ENCODE data around the gene SERGEF. TPM values are rescaled to one million over a fixed set of nuclear protein-coding genes. Genes with fewer than 3 reads are reported as not detected.
A peak's percentile ranks its signal among the peaks of the same experiment; 100 is the strongest.

Gene SERGEF
- total and polyA plus RNA-seq, 9 donors = 42.0 to 76.3 (median 59.7) TPM

DNA sequence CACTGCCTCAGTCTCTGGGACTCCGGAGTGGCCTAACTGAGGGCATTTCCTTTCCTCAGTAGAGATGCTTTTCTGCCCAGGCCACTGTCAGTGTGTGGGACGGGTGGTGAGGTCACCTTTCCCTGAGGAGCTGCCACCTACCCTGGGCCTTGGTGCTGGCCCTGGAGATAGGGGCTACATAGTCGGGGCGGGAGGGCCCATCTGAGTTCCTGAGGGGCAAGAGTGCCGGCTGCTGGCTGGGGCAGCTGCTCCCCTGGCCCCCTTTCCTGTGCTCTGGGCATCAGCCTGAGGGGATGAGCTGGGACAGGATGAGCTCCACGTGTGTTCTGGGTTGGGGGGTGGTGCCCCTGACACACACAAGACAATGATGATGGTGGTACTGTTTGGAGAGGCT is 272.9 kb downstream of the SERGEF start:
- TF ChIP-seq POLR2A (IDR thresholded peaks at IDR 0.05) (no peak), EP300 (IDR thresholded peaks at IDR 0.05) (no peak)
- TF ChIP-seq, protein P1, sequence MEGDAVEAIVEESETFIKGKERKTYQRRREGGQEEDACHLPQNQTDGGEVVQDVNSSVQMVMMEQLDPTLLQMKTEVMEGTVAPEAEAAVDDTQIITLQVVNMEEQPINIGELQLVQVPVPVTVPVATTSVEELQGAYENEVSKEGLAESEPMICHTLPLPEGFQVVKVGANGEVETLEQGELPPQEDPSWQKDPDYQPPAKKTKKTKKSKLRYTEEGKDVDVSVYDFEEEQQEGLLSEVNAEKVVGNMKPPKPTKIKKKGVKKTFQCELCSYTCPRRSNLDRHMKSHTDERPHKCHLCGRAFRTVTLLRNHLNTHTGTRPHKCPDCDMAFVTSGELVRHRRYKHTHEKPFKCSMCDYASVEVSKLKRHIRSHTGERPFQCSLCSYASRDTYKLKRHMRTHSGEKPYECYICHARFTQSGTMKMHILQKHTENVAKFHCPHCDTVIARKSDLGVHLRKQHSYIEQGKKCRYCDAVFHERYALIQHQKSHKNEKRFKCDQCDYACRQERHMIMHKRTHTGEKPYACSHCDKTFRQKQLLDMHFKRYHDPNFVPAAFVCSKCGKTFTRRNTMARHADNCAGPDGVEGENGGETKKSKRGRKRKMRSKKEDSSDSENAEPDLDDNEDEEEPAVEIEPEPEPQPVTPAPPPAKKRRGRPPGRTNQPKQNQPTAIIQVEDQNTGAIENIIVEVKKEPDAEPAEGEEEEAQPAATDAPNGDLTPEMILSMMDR (IDR thresholded peaks at IDR 0.05) = no peak
- Histone ChIP-seq H3K9me3 (no peaks in the 10 kb centered on the region), H3K27ac (no peak overlapping the region), H3K36me3 (no peaks in the 10 kb centered on the region), H3K4me3 (no peak overlapping the region), H3K27me3 (no peaks in the 10 kb centered on the region), H3K4me1 (ENCODE audit: insufficient read depth) (peaks cover 2% of the 10 kb centered on the region)
- intact Hi-C loops (cut with DNase I) = no loop called here
- 80 to 85% (median 82%) methylated on average over 6 of the region's 6 CpGs for WGBS, 3 donors
- DNase-seq = peak in 1 of 5 donors; percentile 8

DNA sequence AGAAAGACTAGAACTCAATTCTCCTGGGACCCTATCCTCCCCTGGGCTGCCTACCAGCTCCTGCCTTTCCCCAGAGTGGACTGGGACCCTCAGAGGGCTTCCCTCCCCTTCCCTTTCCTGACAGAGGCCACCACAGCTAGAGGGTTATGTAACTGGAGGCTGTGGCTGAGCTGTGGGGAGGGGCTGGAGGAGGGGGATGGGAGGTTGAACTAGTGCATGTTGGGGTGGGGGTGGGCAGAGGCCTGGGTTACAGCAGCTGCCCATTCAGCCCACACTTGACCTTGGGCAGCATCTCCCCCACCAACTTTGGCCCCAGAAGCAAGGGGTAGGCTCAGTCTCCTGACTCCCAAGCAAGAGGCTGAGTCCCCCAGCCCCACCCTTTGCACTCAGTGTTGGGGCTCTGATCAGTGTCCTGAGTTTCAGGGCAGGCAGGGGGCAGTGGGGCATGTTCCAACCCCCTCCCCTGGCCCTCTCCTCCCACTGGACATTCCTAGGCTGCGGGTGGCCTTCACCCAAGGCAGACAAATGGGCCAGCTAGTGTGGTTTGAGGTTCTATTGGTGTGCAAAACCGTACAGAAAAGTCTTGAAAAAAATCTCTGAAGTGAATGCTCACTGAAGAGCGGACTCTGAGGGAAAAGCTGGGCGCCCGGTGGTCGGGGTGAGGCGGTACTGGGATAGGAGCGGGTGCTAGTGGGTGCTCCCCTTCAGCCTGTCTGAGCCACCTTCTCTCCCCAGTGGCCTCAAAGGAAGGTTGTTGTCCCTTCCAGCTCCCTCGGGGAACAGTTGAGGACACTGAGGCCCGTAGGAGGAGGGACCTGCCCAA is 274.5 kb downstream of the SERGEF start:
- WGBS, 3 donors = 52 to 62% (median 61%) methylated on average over 10 of the region's 10 CpGs
- Histone ChIP-seq H3K9me3 (no peaks in the 10 kb centered on the region), H3K27me3 (no peaks in the 10 kb centered on the region), H3K4me1 (ENCODE audit: insufficient read depth) (peaks cover 6% of the 10 kb centered on the region), H3K27ac (no peak overlapping the region), H3K4me3 (no peak overlapping the region), H3K36me3 (no peaks in the 10 kb centered on the region)
- no peak for TF ChIP-seq POLR2A (IDR thresholded peaks at IDR 0.05)
- no peak for TF ChIP-seq EP300 (IDR thresholded peaks at IDR 0.05)
- TF ChIP-seq, protein P1 (IDR thresholded peaks at IDR 0.05) = no peak
- intact Hi-C loops (cut with DNase I) = no loop called here
- DNase-seq = peak in 1 of 5 donors; percentile 19

Other genes with a start within 250 kb of the SERGEF start
- gene TPH1, start 33.2 kb upstream of the SERGEF start, total RNA-seq = 1 to 10 TPM in 2 of 7 donors, under 1 TPM in 5; 0.36 to 1.6 (median 0.57) TPM
- gene TPH1, start 33.2 kb upstream of the SERGEF start, polyA plus RNA-seq = 1 to 10 TPM in 1 of 2 donors, under 1 TPM in 1; 0.28 to 1.1 TPM
- gene SAAL1, start 93.0 kb upstream of the SERGEF start, total RNA-seq = 10 to 100 TPM in 5 of 7 donors, 1 to 10 TPM in 2; 5.7 to 15.0 (median 12.6) TPM
- 10 to 100 TPM; 12.0 to 14.6 TPM for gene SAAL1, start 93.0 kb upstream of the SERGEF start, polyA plus RNA-seq
- under 1 TPM in 1 of 7 donors, not detected in 6; 0.15 TPM for gene MRGPRX3, start 119.5 kb upstream of the SERGEF start, total RNA-seq
- gene MRGPRX3, start 119.5 kb upstream of the SERGEF start, polyA plus RNA-seq = not detected
- gene MRGPRX4, start 159.8 kb upstream of the SERGEF start, total RNA-seq = not detected
- gene MRGPRX4, start 159.8 kb upstream of the SERGEF start, polyA plus RNA-seq = not detected
- under 1 TPM in 1 of 7 donors, not detected in 6; 0.57 TPM for gene SAA4, start 223.8 kb upstream of the SERGEF start, total RNA-seq
- gene SAA4, start 223.8 kb upstream of the SERGEF start, polyA plus RNA-seq = not detected
- 10 to 100 TPM in 1 of 7 donors, 1 to 10 TPM in 2, under 1 TPM in 1, not detected in 3; 0.95 to 14.7 (median 2.3) TPM for gene SAA2, start 235.6 kb upstream of the SERGEF start, total RNA-seq
- under 1 TPM in 1 of 2 donors, not detected in 1; 0.10 TPM for gene SAA2, start 235.6 kb upstream of the SERGEF start, polyA plus RNA-seq

Measured in ovary (tissue), 9 donors.